HG02798 (cell line): Measurements from ENCODE around the gene MYO3B.
"Not testable (repeated sequence)": the region's sequence is repeated elsewhere in the genome, so short reads cannot be mapped to it uniquely, and the experiment has no call there.

Source experiments
- ATAC-seq: cut with Tn5 transposase; IDR thresholded peaks from one replicate; pipeline ENCODE4 v1.9.1; 2021; ENCODE audit warnings: mild to moderate bottlenecking; ENCODE audit not compliant: unreplicated experiment, poor library complexity

MYO3B gene

GRCh38 chr2:170579511-170579910 is 401.6 kb downstream of the MYO3B start:
- ATAC-seq, result no peak

GRCh38 chr2:170582313-170582712 is 404.4 kb downstream of the MYO3B start:
- ATAC-seq, result no peak

GRCh38 chr2:170582751-170583463 is 405.0 kb downstream of the MYO3B start:
- ATAC-seq, result no peak

GRCh38 chr2:170585067-170585466 is 407.1 kb downstream of the MYO3B start:
- ATAC-seq, result no peak

- ATAC-seq, result no peak
Observed at GRCh38 chr2:170586571-170587095, 408.7 kb downstream of the MYO3B start.

GRCh38 chr2:170587117-170587516 is 409.2 kb downstream of the MYO3B start:
- no peak for ATAC-seq

GRCh38 chr2:170587922-170588321 is 410.0 kb downstream of the MYO3B start:
- no peak for ATAC-seq

GRCh38 chr2:170588729-170589128 is 410.8 kb downstream of the MYO3B start:
- no peak for ATAC-seq

- ATAC-seq, result no peak
Observed at GRCh38 chr2:170596576-170596975, 418.6 kb downstream of the MYO3B start.

- ATAC-seq, result no peak
Observed at GRCh38 chr2:170598067-170598395, 420.1 kb downstream of the MYO3B start.

GRCh38 chr2:170601489-170601888 is 423.5 kb downstream of the MYO3B start:
- no peak for ATAC-seq

GRCh38 chr2:170605862-170606261 is 427.9 kb downstream of the MYO3B start:
- ATAC-seq, result no peak

- ATAC-seq, result no peak
Observed at GRCh38 chr2:170607171-170607570, 429.2 kb downstream of the MYO3B start.

- ATAC-seq, result no peak
Observed at GRCh38 chr2:170610615-170611014, 432.7 kb downstream of the MYO3B start.

- ATAC-seq, result not testable (repeated sequence)
Observed at GRCh38 chr2:170618948-170619347, 441.0 kb downstream of the MYO3B start.

GRCh38 chr2:170635094-170635493 is 457.1 kb downstream of the MYO3B start:
- not testable (repeated sequence) for ATAC-seq

- ATAC-seq, result no peak
Observed at GRCh38 chr2:170639635-170640034, 461.7 kb downstream of the MYO3B start.

GRCh38 chr2:170641961-170642360 is 464.0 kb downstream of the MYO3B start:
- no peak for ATAC-seq

- ATAC-seq, result no peak
Observed at GRCh38 chr2:170643346-170643745, 465.4 kb downstream of the MYO3B start.

- ATAC-seq, result no peak
Observed at GRCh38 chr2:170647741-170648436, 469.9 kb downstream of the MYO3B start.

GRCh38 chr2:170651624-170652325 is 473.8 kb downstream of the MYO3B start:
- ATAC-seq, result no peak
